ENCODE data around the gene MELTF. TPM values are rescaled to one million over a fixed set of nuclear protein-coding genes. Genes with fewer than 3 reads are reported as not detected.
"Not testable (repeated sequence)": the region's sequence is repeated elsewhere in the genome, so short reads cannot be mapped to it uniquely, and the experiment has no call there.

Gene MELTF
- total RNA-seq, 1 experiment from 2014 or later, result 9.2 TPM

GRCh38 chr3:197035577-197035976 is 6.0 kb upstream of the MELTF start:
- TF ChIP-seq CTCF (conservative IDR thresholded peaks at IDR 0.05), result no peak
- H3K9ac ChIP-seq (ENCODE audit: extremely low read depth, insufficient read length, low read length), result no peak overlapping the region
- Mint-ChIP-seq H3K9me3 (peaks cover 3% of the 10 kb centered on the region in 2 experiments; a peak in 2 of 5 replicates), H3K27me3 (ENCODE audit: low read depth) (peaks cover 27% of the 10 kb centered on the region), H3K27ac (no peak overlapping the region), H3K36me3 (ENCODE audit: insufficient read depth in 1 of 3, low read depth in 3 of 3) (no peaks in the 10 kb centered on the region), H3K4me1 (peaks cover 3 to 5% of the 10 kb centered on the region in 2 experiments; a peak in 1 of 4 replicates), H3K4me3 (no peak overlapping the region)
- no peak overlapping the region for H3K18ac ChIP-seq (ENCODE audit: insufficient read length, low read depth, low read length)
- no peak overlapping the region for H3K4ac ChIP-seq (ENCODE audit: low read depth, low read length)
- no peak for DNase-seq
- no peaks in the 10 kb centered on the region for H3K79me2 ChIP-seq (ENCODE audit: insufficient read depth, low read length)
- H4K91ac ChIP-seq (ENCODE audit: insufficient read length, low read depth, low read length), result no peak overlapping the region
- no peak overlapping the region for H3K27ac ChIP-seq (ENCODE audit: insufficient read length, low read depth, low read length)
- H4K5ac ChIP-seq (ENCODE audit: insufficient read length, low read depth, low read length), result no peak overlapping the region
- no peaks in the 10 kb centered on the region for H4K20me1 ChIP-seq (ENCODE audit: control insufficient read depth, insufficient read depth, insufficient read length)
- no peak overlapping the region for H2BK12ac ChIP-seq (ENCODE audit: insufficient read length, low read depth, low read length)
- no peak overlapping the region for H4K8ac ChIP-seq (replicated peaks; ENCODE audit: insufficient read length, low read depth, low read length)
- H2AK5ac ChIP-seq (ENCODE audit: insufficient read length, low read length), result no peak overlapping the region
- no peak overlapping the region for H3T11ph ChIP-seq (ENCODE audit: low read length)
- H3K4me1 ChIP-seq (ENCODE audit: insufficient read depth, low read length), result no peaks in the 10 kb centered on the region; the same call in 1 of the 2 replicates
- no peaks in the 10 kb centered on the region for H3K27me3 ChIP-seq (ENCODE audit: insufficient read depth, low read length)
- H3K79me1 ChIP-seq (ENCODE audit: insufficient read depth, low read depth, low read length, poor library complexity, severe bottlenecking), result no peaks in the 10 kb centered on the region
- WGBS (ENCODE audit: extremely low coverage, insufficient read length, low lambda C conversion rate), result no CpG with 5 or more reads among the region's 3 CpGs
- no peak overlapping the region for H3K56ac ChIP-seq (ENCODE audit: insufficient read length, low read depth, low read length)
- no peak overlapping the region for H2BK5ac ChIP-seq (ENCODE audit: insufficient read length, low read length)
- H3K4me2 ChIP-seq (ENCODE audit: insufficient read depth, insufficient read length, low read length), result no peak overlapping the region
- no peak overlapping the region for H2BK15ac ChIP-seq (ENCODE audit: low read depth, low read length)
- no peak overlapping the region for H3K23ac ChIP-seq (ENCODE audit: insufficient read length, low read depth, low read length)
- H3K23me2 ChIP-seq (ENCODE audit: insufficient read length, low read depth, low read length, poor library complexity, severe bottlenecking), result no peaks in the 10 kb centered on the region
- no peak overlapping the region for H2BK20ac ChIP-seq (ENCODE audit: low read depth, low read length, poor library complexity, severe bottlenecking)
- no peak overlapping the region for H2BK120ac ChIP-seq (ENCODE audit: low read depth, low read length, poor library complexity, severe bottlenecking)
- no peak overlapping the region for H3K14ac ChIP-seq (ENCODE audit: insufficient read depth, low read length)
- no peak overlapping the region for H2AFZ ChIP-seq (ENCODE audit: low read length)
- H3K9me3 ChIP-seq (ENCODE audit: control insufficient read depth, low read depth, low read length), result no peaks in the 10 kb centered on the region

GRCh38 chr3:197034778-197035177 is 5.2 kb upstream of the MELTF start:
- H4K20me1 ChIP-seq (ENCODE audit: control insufficient read depth, insufficient read depth, insufficient read length); H3K18ac ChIP-seq (ENCODE audit: insufficient read length, low read depth, low read length); DNase-seq: not testable (repeated sequence)

More at GRCh38 chr3:197034778-197035177, 5.2 kb upstream of the MELTF start:
- H3K27me3 ChIP-seq (ENCODE audit: insufficient read depth, low read length); H3K14ac ChIP-seq (ENCODE audit: insufficient read depth, low read length); H2BK12ac ChIP-seq (ENCODE audit: insufficient read length, low read depth, low read length); H3K27ac ChIP-seq (ENCODE audit: insufficient read length, low read depth, low read length); H2AK5ac ChIP-seq (ENCODE audit: insufficient read length, low read length); H3T11ph ChIP-seq (ENCODE audit: low read length); H3K56ac ChIP-seq (ENCODE audit: insufficient read length, low read depth, low read length); H4K8ac ChIP-seq (replicated peaks; ENCODE audit: insufficient read length, low read depth, low read length); H3K4me1 Mint-ChIP-seq; H4K5ac ChIP-seq (ENCODE audit: insufficient read length, low read depth, low read length); H2BK120ac ChIP-seq (ENCODE audit: low read depth, low read length, poor library complexity, severe bottlenecking); H3K4ac ChIP-seq (ENCODE audit: low read depth, low read length); H4K91ac ChIP-seq (ENCODE audit: insufficient read length, low read depth, low read length); H3K23me2 ChIP-seq (ENCODE audit: insufficient read length, low read depth, low read length, poor library complexity, severe bottlenecking); H2BK5ac ChIP-seq (ENCODE audit: insufficient read length, low read length); H3K9me3 ChIP-seq (ENCODE audit: control insufficient read depth, low read depth, low read length); H3K79me1 ChIP-seq (ENCODE audit: insufficient read depth, low read depth, low read length, poor library complexity, severe bottlenecking); H3K36me3 Mint-ChIP-seq (ENCODE audit: insufficient read depth in 1 of 3, low read depth in 3 of 3); H3K4me2 ChIP-seq (ENCODE audit: insufficient read depth, insufficient read length, low read length); H3K27ac Mint-ChIP-seq; H3K4me1 ChIP-seq (ENCODE audit: insufficient read depth, low read length); H3K23ac ChIP-seq (ENCODE audit: insufficient read length, low read depth, low read length); H2AFZ ChIP-seq (ENCODE audit: low read length); H2BK20ac ChIP-seq (ENCODE audit: low read depth, low read length, poor library complexity, severe bottlenecking); H3K9ac ChIP-seq (ENCODE audit: extremely low read depth, insufficient read length, low read length); H3K4me3 Mint-ChIP-seq; H3K9me3 Mint-ChIP-seq; H3K79me2 ChIP-seq (ENCODE audit: insufficient read depth, low read length); H2BK15ac ChIP-seq (ENCODE audit: low read depth, low read length): not testable (repeated sequence)
- H3K27me3 Mint-ChIP-seq (ENCODE audit: low read depth), result peaks cover 29% of the 10 kb centered on the region
- WGBS (ENCODE audit: extremely low coverage, insufficient read length, low lambda C conversion rate), result no CpG with 5 or more reads among the region's 5 CpGs

Measured in H9 (cell line).